NOMO-1 treated with dmso at 0.1 percent for 144 hours (cell line): ENCODE results near the gene PLA2G15.

Source experiments
- DNase-seq: peaks from one replicate; lab custom pipeline; 2025; ENCODE audit not compliant: unreplicated experiment; lab: John Stamatoyannopoulos, UW

The PLA2G15 gene

GRCh38 chr16:68296291-68296690 is 51.1 kb downstream of the PLA2G15 start:
- no peak for DNase-seq

- DNase-seq: no peak
These were observed 51.5 kb downstream of the PLA2G15 start for GRCh38 chr16:68296693-68297092.

DNA sequence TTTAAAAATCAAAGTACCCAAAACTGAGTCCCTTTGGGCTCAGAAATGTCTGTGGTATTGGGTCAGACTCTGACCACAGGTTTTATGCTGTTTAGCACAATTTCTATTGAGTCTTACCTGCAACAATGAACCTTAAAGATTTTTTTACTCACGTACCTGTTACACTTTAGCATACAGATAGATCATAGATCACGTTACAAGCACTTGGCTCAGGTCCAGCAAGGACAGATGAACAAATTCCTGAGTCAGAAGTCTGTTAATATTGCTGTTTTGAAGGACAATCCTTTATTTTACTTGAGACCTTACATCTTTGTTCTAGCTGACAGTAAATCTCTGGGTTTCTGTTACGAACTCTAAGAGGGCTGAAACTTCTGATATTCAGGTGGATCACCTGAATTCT is 52.7 kb downstream of the PLA2G15 start:
- DNase-seq: no peak

- no peak for DNase-seq
These were observed 53.1 kb downstream of the PLA2G15 start for GRCh38 chr16:68298312-68298711.

DNA sequence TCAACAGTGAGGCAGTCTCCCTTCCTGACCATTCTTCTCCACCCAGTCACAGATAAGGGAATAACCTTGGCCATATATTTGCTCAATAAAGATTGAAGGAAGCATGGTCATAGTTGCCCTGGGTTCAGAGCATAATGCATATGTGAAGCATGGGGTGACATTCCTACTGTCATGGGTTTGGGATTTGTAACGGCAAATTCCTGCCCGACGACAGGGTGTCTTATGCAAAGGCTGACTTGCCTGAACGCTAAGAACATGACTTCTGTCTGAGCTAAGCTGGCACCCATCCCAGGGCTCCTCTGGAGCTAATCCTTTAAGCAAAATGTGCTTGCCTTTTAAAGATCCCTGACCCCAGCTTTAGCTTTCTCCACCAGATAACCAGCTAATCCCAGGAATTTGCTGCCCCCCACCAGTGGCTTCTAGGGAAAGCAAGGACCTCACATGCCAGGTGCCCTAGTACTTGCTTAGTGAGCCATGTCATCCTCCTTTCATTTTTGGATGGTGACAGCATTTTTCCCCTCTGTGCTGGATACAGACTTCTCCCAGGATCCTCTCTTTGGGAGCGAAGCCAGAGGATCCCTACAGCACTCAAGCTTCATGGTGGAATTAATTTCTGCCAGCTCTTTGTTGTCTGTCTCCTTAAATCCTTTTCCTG is 53.9 kb downstream of the PLA2G15 start:
- DNase-seq: no peak

DNA sequence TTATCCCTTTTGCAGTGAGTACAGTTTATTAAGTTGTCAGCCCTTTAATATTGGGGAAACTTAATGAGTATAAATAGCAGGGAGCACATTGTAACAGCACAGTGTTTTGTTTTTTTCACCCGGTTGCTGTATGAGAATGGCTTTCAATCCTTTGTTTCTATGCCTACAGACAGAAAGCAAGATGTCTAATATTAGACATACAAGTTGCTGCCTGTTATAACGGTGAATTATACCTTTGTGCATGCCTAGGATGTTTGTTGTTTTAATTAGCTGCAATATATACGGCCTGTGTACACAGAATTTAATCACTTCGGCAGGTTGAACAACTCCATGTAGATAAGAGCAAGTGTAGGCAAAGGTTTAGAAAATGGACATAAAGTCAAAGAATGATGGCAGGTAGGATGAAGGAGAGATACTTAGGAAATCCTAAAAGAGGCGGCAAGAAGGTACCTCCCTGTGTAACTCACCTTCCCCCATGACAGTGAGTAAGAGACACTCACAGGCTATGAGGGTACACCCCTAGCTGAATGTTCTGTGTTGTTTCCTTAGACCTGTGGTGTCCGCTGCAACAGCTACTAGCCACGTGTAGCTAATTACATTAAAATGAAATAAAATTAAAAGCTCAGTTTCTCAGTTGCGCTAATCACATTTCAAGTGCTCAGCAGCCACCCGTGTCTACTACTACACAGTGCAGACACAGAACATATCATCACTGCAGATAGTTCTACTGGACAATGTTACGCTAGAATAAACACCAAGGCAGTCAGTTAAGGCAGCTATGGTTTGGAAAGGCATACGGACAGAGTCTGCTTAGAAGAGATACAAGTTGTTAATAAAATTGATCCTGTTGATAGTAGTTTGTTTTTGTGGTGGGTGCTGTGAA is 54.6 kb downstream of the PLA2G15 start:
- DNase-seq: no peak

DNA sequence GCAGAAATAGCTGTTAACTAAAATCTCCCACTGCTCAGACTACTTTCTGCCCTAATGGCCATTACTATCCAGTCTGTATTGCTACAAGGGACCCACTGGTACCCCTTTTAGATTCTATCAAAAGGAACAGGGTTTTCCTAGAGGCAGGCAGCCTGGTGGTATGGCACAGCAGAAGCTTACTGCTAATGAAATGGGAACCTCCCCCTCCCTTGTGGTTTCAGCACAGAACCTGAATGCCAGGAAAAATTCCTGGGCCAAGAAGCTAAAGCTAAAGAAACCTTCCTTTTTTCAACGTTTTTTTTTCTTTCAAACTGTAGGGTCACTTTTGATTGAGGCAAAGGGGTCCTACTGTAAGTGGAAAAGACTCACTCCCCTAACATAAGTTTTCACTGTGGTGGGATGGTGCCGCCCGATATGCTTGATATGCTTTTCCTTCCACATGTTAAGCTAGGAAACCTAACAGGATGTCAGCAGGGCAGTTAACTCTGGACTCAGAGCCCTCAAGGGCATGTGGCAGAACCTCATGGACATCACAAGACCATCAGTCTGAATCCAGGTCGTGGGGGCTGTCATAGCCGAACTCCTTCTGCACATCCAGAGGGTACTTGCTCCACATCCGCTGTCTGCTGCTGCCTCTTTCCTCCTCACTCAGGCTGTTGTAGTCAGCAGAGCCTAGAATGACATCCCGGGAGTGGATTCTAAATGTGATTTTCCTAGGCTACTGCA is 55.7 kb downstream of the PLA2G15 start:
- no peak for DNase-seq

DNA sequence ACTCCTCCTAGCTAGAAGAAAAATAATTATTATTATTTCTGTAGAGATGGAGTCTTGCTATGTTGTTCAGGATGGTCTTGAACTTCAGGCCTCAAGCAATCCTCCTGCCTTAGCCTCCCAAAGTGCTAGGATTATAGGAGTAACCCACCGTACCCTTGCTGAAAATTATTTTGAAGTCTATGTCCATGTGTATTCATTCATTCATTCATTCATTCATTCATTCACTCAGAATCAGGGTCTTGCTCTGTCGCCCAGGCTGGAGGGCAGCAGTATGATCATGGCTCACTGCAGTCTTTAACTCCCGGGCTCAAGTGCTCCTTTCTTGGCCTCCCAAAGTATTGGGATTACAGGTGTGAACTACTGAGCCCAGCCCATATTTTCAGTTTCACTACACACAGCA is 61.5 kb downstream of the PLA2G15 start:
- DNase-seq: no peak

DNA sequence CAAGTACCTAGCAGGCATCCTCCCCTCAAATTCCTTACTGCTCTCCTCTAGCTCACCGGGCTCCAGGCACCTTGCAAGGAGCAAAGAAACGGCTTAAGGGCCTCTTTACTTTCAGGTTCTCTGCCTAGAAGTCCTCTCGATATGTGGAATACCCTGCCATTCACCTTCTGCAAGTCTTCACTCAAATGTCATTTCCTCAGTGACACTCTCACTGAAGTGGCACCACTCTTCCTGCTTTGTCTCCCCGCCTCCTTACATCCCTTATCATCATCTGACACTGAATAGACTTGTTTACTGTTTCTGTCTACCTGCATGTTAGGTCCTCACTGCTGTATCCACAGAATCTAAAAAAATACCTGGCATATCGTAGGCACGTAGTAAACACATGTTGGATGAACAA is 64.6 kb downstream of the PLA2G15 start:
- DNase-seq: no peak

DNA sequence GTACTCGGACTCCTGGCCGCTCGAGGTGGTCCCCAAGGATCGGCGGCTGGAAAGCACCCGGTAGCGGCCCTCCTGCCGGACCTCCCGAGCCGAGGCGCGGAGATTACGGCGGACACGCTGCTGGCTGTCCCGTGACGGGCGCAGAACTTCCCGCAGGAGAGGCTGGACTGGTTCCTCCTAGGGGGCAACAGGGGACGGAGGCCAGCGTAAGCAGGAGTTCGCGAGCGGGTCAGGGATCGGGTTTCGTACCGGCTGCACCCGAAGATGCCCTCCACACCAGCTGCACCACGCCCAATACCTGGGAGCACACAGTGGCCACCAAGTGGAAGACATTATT is 65.2 kb downstream of the PLA2G15 start:
- no peak for DNase-seq
